CD4-positive, alpha-beta T cell treated with Interleukin-6 at 100 ng/mL for 8 hours (primary cell): ENCODE data around the gene SYT9.
"Not testable (repeated sequence)": the region's sequence is repeated elsewhere in the genome, so short reads cannot be mapped to it uniquely, and the experiment has no call there.

Experiments used
- DNase-seq: peaks from one replicate; pipeline ENCODE4 v3.0.0-alpha.2; 2020; ENCODE audit warnings: mixed read lengths, low spot score

The SYT9 gene

DNA sequence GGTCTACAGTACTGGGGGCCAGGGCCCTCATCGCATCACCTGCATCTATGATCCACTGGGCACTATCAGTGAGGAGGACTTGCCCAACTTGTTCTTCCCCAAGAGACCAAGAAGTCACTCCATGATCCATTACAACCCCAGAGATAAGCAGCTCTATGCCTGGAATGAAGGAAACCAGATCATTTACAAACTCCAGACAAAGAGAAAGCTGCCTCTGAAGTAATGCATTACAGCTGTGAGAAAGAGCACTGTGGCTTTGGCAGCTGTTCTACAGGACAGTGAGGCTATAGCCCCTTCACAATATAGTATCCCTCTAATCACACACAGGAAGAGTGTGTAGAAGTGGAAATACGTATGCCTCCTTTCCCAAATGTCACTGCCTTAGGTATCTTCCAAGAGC, 258.3 kb downstream of the SYT9 start:
- DNase-seq = no peak

GRCh38 chr11:7511401-7511800, 259.7 kb downstream of the SYT9 start:
- no peak for DNase-seq

GRCh38 chr11:7512525-7513233, 261.0 kb downstream of the SYT9 start:
- no peak for DNase-seq

GRCh38 chr11:7513234-7514098, 261.8 kb downstream of the SYT9 start, which contains the start of gene PPFIBP2:
PPFIBP2 (plus strand) TSS chr11:7513999; CDS start chr11:7549476, 35,477 bp downstream.
- peak; percentile 76 for DNase-seq

GRCh38 chr11:7514099-7514591, 262.4 kb downstream of the SYT9 start:
- no peak for DNase-seq

DNA sequence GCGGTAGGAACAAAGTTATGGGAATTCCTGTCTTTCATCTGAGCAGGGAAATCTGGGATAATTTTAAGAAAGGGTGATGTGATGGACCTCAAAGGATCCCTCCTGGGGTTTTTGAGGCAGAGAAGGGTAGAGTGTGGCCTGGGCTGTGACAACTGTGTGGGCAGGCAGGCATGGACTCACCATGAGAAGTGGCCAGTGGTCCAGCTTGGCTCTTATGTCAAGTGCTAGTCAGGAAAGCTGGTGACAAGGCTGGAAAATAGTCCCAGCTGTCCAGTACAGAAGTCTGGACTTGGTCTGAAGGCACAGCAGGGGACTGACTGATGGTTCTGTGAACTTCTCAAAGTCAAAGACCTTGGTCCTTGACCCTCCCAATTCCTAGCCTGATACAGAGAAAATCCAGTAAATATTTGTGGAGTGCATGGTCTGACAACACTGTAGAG, 263.8 kb downstream of the SYT9 start:
- no peak for DNase-seq

- DNase-seq = no peak
These were observed 264.8 kb downstream of the SYT9 start for GRCh38 chr11:7516475-7516874.

GRCh38 chr11:7517743-7518142, 266.0 kb downstream of the SYT9 start:
- not testable (repeated sequence) for DNase-seq
